ENCODE measurements around the gene ALAS1. TPM values are rescaled to one million over a fixed set of nuclear protein-coding genes. Genes with fewer than 3 reads are reported as not detected.

Gene ALAS1
- total and polyA plus RNA-seq, 2 experiments from 2014 or later = 17.8 to 42.8 TPM

- TF ChIP-seq ZNF462 (CRISPR knock-in tag; IDR thresholded peaks at IDR 0.05) (no peak), POLR2AphosphoS5 (IDR thresholded peaks at IDR 0.05; ENCODE audit: low read depth) (no peak), STAT1 (IDR thresholded peaks at IDR 0.05; ENCODE audit: unreplicated experiment) (no peak)
These were observed 52.2 kb downstream of the ALAS1 start (continued) for GRCh38 chr3:52250122-52250521.

- Mint-ChIP-seq H3K4me3 (no peak overlapping the region), H3K27me3 (ENCODE audit: insufficient read depth, low read depth, poor library complexity) (peaks cover 8% of the 10 kb centered on the region), H3K36me3 (ENCODE audit: low read depth) (peaks cover 64% of the 10 kb centered on the region), H3K9me3 (no peaks in the 10 kb centered on the region), H3K27ac (no peak overlapping the region), H3K4me1 (no peaks in the 10 kb centered on the region)
- Histone ChIP-seq H3K27ac (ENCODE audit: low read depth) (no peak overlapping the region), H2AFZ (no peak overlapping the region), H3K4me1 (ENCODE audit: insufficient read depth) (no peaks in the 10 kb centered on the region), H4K20me1 (replicated peaks; ENCODE audit: insufficient read depth) (peaks cover 17% of the 10 kb centered on the region; the same call in 1 of the 2 replicates), H3K79me2 (replicated peaks; ENCODE audit: insufficient read depth) (0 out of 2 replicates have a peak, but pooled peaks cover 4% of the 10 kb centered on the region), H3K9me2 (ENCODE audit: insufficient read depth) (no peaks in the 10 kb centered on the region), H3K4me2 (no peak overlapping the region), H3K36me3 (ENCODE audit: insufficient read depth) (peaks cover 42% of the 10 kb centered on the region), H3F3A (replicated peaks; ENCODE audit: low read depth) (peaks cover 15% of the 10 kb centered on the region), H3K4me3 (no peak overlapping the region), H3K27me3 (ENCODE audit: insufficient read depth) (no peaks in the 10 kb centered on the region)
- ATAC-seq (no peak), DNase-seq (ENCODE audit: low spot score) (no peak)
- no peak for TF ChIP-seq EZH2 (IDR thresholded peaks at IDR 0.05; ENCODE audit: low read depth, unreplicated experiment)
- TF ChIP-seq POLR2AphosphoS5 (IDR thresholded peaks at IDR 0.05; ENCODE audit: low read depth) = no peak
- no peak for TF ChIP-seq ETS1 (IDR thresholded peaks at IDR 0.05)
These were observed 55.6 kb downstream of the ALAS1 start for GRCh38 chr3:52253314-52254304.

Measured in GM23338 (cell line).